HL-60 (cell line): Measurements from ENCODE around the gene RERE.

Experiments
- DNase-seq, 2 experiments: peaks; one replicate each; pipeline ENCODE4 v3.0.0-alpha.2; 2010 to 2020; ENCODE audit warnings: low read depth in 1 of 2, low spot score in 1 of 2
- H3K27ac ChIP-seq: fragments of 250-450 bp; sonication (Bioruptor Pico); replicated peaks from 2 replicates; pipeline ENCODE4 v1.5.1; 2020; ENCODE audit warnings: mild to moderate bottlenecking, moderate library complexity
- H3K27me3 ChIP-seq: fragments of 250-450 bp; sonication (Bioruptor Pico); 2 replicates; pipeline ENCODE4 v1.5.1; 2021; ENCODE audit warnings: mild to moderate bottlenecking, moderate library complexity; ENCODE audit not compliant: insufficient read depth, poor library complexity, severe bottlenecking
- H3K4me3 ChIP-seq: replicated peaks from 2 replicates; pipeline ENCODE4 v1.5.1; 2011; ENCODE audit warnings: mild to moderate bottlenecking, control low read depth, low read length; ENCODE audit not compliant: insufficient read depth
- CTCF ChIP-seq: IDR thresholded peaks from one replicate; pipeline ENCODE4 v1.5.1; 2011; ENCODE audit warnings: low read length, control low read depth, inconsistent platforms; ENCODE audit not compliant: insufficient read depth
- GABPA ChIP-seq: IDR thresholded peaks from 2 replicates; pipeline ENCODE4 v1.6.1; 2012; ENCODE audit warnings: low read depth
- POLR2AphosphoS5 ChIP-seq: IDR thresholded peaks from 2 replicates; pipeline ENCODE4 v1.6.1; 2012; ENCODE audit warnings: low read depth
- REST ChIP-seq: IDR thresholded peaks from 2 replicates; pipeline ENCODE4 v1.6.1; 2012; ENCODE audit warnings: low read depth; ENCODE audit not compliant: insufficient replicate concordance
- SPI1 ChIP-seq: IDR thresholded peaks from 2 replicates; pipeline ENCODE4 v1.6.1; 2012; ENCODE audit warnings: low read depth, mild to moderate bottlenecking, borderline replicate concordance

The RERE gene

GRCh38 chr1:8420318-8420717 is 397.1 kb downstream of the RERE start:
- Histone ChIP-seq H3K27ac (no peak overlapping the region), H3K27me3 (no peaks in the 10 kb centered on the region), H3K4me3 (no peak overlapping the region)
- TF ChIP-seq CTCF: no peak
- TF ChIP-seq SPI1: no peak
- no peak for TF ChIP-seq POLR2AphosphoS5
- no peak for TF ChIP-seq REST
- TF ChIP-seq GABPA: no peak
- DNase-seq: no peak

- no peak overlapping the region for H3K4me3 ChIP-seq
- no peak for DNase-seq
- TF ChIP-seq POLR2AphosphoS5: no peak
- no peak for TF ChIP-seq CTCF
- no peak for TF ChIP-seq REST
- no peak for TF ChIP-seq SPI1
- TF ChIP-seq GABPA: no peak
- H3K27ac ChIP-seq: no peak overlapping the region
- no peaks in the 10 kb centered on the region for H3K27me3 ChIP-seq
Observed at GRCh38 chr1:8419861-8420260, 397.6 kb downstream of the RERE start.

GRCh38 chr1:8419172-8419571 is 398.3 kb downstream of the RERE start:
- no peaks in the 10 kb centered on the region for H3K27me3 ChIP-seq
- TF ChIP-seq POLR2AphosphoS5: no peak
- TF ChIP-seq GABPA: no peak
- TF ChIP-seq SPI1: no peak
- TF ChIP-seq REST: no peak
- TF ChIP-seq CTCF: no peak
- H3K4me3 ChIP-seq: no peak overlapping the region
- H3K27ac ChIP-seq: no peak overlapping the region
- DNase-seq: no peak
